AG08395 (cell line): ENCODE measurements around the gene CACUL1.

Experiments
- DNase-seq: peaks from one replicate; pipeline ENCODE4 v3.0.0; 2012; ENCODE audit warnings: mixed read lengths, low spot score

CACUL1 gene

DNA sequence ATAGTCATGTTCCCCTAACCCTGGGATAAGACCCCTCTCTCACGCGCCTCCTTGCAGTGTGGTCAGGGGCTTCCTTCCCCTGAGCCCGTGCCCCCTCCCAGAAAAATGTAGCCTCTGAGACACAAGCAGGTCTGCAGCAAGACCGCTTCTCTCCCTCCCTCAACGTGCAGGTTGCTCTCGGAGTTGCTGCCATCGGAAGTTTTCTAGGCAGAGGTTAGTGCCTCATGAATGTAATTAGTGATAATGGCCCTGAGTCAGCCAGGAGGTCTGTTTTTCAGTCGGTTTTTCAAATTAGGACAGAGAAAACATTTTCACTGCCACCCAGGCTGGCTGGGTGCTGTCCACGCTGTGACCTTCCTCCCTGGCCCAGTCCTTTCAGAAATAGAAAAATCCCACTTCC, 116.1 kb downstream of the CACUL1 start:
- no peak for DNase-seq

- DNase-seq: no peak
Measured at GRCh38 chr10:118635674-118636402, 118.9 kb downstream of the CACUL1 start.

DNA sequence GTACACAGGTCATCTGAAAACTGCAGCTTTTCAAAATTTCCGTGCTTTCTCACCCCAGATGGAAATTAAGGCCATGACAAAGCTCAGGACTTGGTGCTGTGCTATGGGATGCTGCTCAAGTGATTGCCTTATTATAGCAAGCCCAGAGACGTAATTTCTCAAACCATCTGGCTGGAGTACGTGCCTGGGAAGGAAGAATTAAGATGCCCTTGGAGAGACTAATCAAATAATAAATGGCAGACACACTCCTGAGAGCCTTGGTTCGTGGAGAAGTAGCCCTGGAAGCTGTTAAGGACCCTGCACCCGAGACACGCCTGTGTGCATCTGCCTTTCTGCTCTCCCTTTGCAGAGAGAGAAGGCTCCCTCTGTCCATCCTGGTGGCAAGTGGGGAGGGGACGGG, 121.0 kb downstream of the CACUL1 start:
- no peak for DNase-seq

DNA sequence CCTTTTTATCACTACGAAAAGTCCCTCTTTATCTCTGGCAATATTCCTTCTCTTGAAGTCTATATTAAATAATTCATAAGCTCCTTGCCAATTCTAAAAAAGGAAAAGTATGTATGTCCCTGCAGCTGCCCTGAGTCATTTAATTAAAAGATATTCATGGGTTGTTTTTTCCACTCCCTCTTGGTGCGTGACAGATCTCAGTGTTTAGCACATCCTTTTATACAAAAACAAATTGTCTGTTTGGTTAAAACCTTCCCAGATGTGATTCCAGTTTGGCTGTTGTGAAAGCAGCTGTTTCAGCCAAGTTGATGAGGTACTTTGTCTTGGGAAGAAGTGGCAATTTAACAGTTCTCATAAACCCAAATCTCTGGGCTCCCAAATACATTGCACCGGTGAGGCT, 125.6 kb downstream of the CACUL1 start:
- peak; percentile 42 for DNase-seq

- no peak for DNase-seq
Measured at GRCh38 chr10:118628397-118628796, 126.4 kb downstream of the CACUL1 start.

DNA sequence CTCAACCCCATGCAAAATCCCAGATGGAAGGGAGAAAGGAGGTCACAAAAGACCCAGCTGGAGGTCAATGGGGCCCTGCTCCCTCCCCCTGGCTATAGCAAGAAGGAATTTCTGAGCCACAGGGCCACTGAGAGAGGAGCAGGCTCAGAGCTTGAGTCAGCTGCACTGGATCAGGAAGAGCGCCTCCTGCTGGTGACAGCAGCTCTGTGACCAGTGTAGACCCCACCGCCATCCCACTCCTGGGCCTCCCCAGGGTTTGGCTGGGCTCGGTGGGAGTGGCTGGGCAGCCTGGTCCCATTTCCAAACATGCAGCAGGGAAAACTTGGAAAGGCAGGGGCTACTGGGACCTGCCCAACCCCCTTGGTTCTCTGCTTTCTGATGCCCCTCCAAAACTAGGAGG, 127.8 kb downstream of the CACUL1 start:
- DNase-seq: no peak
